ENCODE data around the gene PPP1R12B.
"Not testable (repeated sequence)": the region's sequence is repeated elsewhere in the genome, so short reads cannot be mapped to it uniquely, and the experiment has no call there.

PPP1R12B gene

DNA sequence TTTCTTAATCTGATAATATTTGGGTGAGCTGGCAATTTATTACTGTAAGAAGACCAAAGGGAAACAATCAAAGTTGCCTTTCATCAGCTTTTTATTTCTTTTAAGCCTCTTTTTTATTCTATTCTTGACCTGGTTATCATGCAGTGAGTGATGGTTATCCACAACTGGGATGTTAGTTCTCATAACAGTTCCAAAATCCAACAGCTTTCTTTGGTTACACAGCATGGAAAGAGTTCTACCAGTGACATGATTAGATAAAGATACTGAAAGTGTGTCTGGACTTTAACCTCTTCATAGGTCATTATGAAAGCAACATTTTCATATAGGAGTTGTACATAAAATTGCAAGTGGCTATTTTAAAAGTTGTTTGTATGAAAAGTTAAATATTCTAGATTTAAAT, 198.7 kb downstream of the PPP1R12B start:
- TF ChIP-seq POLR2A (IDR thresholded peaks at IDR 0.05; ENCODE audit: low read depth, low read length) (no peak), POLR2AphosphoS5 (IDR thresholded peaks at IDR 0.05; ENCODE audit: low read depth, low read length) (no peak), TAF1 (IDR thresholded peaks at IDR 0.05; ENCODE audit: borderline replicate concordance, low read depth, low read length) (no peak)
- no peak for FAIRE-seq
- no peak for DNase-seq (ENCODE audit: insufficient read length)

DNA sequence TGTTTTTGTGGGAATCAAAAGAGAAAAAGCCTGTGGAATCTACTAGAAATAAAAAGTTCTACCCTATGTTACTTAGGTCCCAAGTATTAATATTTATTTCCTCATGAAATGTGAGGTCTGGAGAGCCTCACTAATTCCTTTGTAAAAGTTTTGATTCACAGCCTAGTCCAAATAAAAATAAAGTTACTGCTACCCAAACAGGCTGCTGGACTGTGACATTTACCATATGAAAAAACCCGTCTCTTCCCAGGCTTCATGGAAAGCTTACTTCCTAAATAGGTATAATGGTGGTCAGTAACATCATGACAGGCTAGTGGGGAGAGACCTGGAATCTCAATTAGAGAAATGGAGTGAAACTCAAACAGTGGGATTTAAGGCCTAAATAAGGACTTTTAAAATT, 201.6 kb downstream of the PPP1R12B start:
- not testable (repeated sequence) for DNase-seq (ENCODE audit: insufficient read length); FAIRE-seq

GRCh38 chr1:202551683-202552082, 203.2 kb downstream of the PPP1R12B start:
- FAIRE-seq (peak; percentile 67), DNase-seq (ENCODE audit: insufficient read length) (no peak)
- TF ChIP-seq TAF1 (IDR thresholded peaks at IDR 0.05; ENCODE audit: borderline replicate concordance, low read depth, low read length) (no peak), POLR2A (IDR thresholded peaks at IDR 0.05; ENCODE audit: low read depth, low read length) (no peak), POLR2AphosphoS5 (IDR thresholded peaks at IDR 0.05; ENCODE audit: low read depth, low read length) (no peak)

DNA sequence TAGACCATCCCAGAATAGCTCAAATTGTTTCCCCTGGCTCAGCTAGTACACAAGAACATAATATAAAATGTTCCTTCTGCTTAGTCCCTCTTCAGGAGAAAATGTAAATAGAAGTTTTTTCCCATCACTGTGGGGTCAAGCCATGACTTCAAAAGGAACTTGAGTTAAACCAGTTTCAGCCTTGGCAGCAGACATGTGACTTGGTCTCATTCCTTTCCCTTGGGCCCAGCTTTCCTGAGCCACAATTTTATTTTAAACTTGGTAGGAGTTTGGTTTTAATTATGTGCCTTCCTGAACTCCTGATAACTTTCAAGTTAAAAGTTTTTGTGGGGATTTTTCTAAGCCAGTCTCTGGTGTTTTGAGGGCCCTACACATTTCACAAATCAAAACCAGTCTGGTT, 204.1 kb downstream of the PPP1R12B start:
- DNase-seq (ENCODE audit: insufficient read length); FAIRE-seq: not testable (repeated sequence)

DNA sequence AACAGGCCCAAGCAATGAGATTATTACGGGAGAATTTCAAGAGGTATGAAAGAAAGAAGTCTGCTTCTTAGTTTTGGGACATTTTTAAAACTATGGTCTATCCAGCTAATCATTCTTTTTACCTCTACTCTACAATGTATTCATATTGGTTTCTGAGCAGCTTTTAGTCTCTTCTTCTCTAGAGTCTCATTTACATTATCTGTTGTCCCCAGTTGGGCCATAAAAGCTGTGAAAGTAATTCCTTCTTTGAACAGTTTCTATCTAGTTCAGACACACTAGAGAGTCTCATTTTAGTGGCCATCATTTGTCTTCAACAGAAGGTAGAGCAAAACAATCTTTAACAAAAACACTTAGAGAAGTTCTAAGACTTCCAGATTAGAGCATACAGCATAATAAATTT, 204.6 kb downstream of the PPP1R12B start:
- not testable (repeated sequence) for DNase-seq (ENCODE audit: insufficient read length)
- peak; percentile 9 for FAIRE-seq

- DNase-seq (ENCODE audit: insufficient read length) (no peak), FAIRE-seq (peak; percentile 66)
- TF ChIP-seq TAF1 (IDR thresholded peaks at IDR 0.05; ENCODE audit: borderline replicate concordance, low read depth, low read length) (no peak), POLR2AphosphoS5 (IDR thresholded peaks at IDR 0.05; ENCODE audit: low read depth, low read length) (no peak), POLR2A (IDR thresholded peaks at IDR 0.05; ENCODE audit: low read depth, low read length) (no peak)
Measured at GRCh38 chr1:202553560-202554038, 205.1 kb downstream of the PPP1R12B start.

DNA sequence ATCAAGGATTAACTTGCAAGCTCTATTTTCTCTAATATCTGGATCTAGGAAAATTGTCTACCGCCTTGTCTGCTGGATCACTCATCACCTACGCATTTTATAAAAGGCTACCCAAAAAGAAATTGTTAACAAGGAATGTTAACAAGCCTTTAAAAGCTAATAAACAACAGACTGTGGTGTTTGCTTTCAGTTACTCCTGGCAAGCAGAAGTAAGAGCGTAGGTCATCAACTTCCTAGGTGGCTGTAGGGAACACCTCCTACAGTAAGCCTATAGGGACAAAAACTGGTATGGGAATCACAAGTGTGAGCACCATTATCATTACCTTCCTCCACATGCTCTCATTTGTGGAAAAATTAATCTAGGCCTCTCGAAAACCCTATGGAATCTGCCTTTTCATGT, 206.1 kb downstream of the PPP1R12B start:
- FAIRE-seq = peak; percentile 17
- not testable (repeated sequence) for DNase-seq (ENCODE audit: insufficient read length)

GRCh38 chr1:202556037-202556436, 207.5 kb downstream of the PPP1R12B start:
- FAIRE-seq = peak; percentile 33
- DNase-seq (ENCODE audit: insufficient read length) = not testable (repeated sequence)

DNA sequence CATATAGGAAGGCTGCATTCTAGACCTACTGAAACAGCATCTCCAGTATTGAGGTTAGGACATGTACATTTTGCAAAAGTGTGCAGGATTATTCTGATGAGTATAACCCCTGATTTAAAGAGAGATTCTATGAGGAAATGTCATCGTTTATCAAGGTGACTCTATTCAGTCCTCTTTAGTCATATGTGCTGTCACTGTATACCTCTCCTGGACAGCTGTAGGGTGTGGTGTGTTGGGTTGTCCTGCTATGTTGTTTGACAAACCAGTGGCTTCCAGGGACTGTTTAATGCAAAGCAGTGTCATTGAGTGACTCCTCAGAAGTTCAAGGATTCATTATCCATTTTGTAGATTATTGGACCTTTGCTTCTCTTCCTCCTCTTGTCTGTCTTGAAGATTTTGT, 209.2 kb downstream of the PPP1R12B start:
- not testable (repeated sequence) for FAIRE-seq; DNase-seq (ENCODE audit: insufficient read length)

DNA sequence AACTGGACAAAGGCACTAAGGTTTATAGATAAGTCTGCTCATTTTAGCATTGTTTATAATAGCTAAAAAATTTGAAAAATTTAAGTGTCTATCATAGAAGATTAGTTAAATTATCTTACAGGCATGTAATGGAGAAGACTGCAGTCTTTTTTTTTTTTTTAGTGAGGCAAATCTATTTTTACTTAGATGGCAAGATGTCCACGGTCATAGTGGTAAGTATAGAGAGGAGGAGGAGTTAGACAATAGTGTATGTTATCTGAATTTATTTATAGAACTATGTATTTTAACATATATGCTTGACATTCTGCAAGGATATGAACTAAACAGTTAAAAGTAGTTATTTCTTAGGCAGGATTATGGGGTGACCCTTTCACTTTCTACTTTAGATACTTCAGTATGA, 212.7 kb downstream of the PPP1R12B start:
- no peak for DNase-seq (ENCODE audit: insufficient read length)
- TF ChIP-seq TAF1 (IDR thresholded peaks at IDR 0.05; ENCODE audit: borderline replicate concordance, low read depth, low read length) = no peak
- no peak for TF ChIP-seq POLR2AphosphoS5 (IDR thresholded peaks at IDR 0.05; ENCODE audit: low read depth, low read length)
- no peak for TF ChIP-seq POLR2A (IDR thresholded peaks at IDR 0.05; ENCODE audit: low read depth, low read length)
- FAIRE-seq = no peak

DNA sequence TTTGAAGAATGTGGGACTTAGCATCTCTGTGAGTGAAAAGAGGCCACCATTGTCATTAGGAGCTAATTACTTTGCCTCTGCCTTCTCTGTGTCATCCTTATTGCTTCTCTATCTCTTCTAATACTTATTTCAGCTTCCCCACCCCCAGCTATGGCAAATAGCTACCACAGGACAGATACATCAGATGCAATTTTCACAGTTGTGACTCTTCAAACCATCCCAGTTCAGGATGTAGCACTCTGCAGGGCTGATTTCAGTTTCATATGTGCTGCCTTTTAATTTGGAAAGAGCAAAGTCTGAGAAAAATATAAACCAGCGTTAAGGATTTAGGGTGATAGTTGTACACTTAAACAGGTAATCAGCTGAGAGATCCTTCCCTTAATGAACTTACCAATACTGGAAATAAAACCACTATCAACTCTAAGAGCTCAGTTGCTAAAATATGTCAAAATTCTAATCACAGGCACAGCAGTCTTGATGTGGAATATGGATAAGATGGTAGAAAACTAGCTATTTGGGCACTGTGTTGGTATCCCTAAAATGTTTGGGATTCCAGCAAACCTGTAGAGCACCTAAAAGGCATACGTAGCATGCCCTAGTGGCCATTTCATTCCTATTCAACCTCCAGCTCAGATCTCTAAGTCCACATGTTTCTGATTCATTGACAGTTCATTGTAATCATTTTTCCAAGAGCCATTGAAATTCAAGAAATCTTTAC, 213.4 kb downstream of the PPP1R12B start:
- FAIRE-seq = no peak
- no peak for TF ChIP-seq POLR2AphosphoS5 (IDR thresholded peaks at IDR 0.05; ENCODE audit: low read depth, low read length)
- TF ChIP-seq POLR2A (IDR thresholded peaks at IDR 0.05; ENCODE audit: low read depth, low read length) = no peak
- no peak for TF ChIP-seq TAF1 (IDR thresholded peaks at IDR 0.05; ENCODE audit: borderline replicate concordance, low read depth, low read length)
- DNase-seq (ENCODE audit: insufficient read length) = no peak

GRCh38 chr1:202562444-202563060, 214.1 kb downstream of the PPP1R12B start:
- DNase-seq (ENCODE audit: insufficient read length) = no peak
- TF ChIP-seq TAF1 (IDR thresholded peaks at IDR 0.05; ENCODE audit: borderline replicate concordance, low read depth, low read length) = no peak
- no peak for TF ChIP-seq POLR2AphosphoS5 (IDR thresholded peaks at IDR 0.05; ENCODE audit: low read depth, low read length)
- no peak for TF ChIP-seq POLR2A (IDR thresholded peaks at IDR 0.05; ENCODE audit: low read depth, low read length)
- FAIRE-seq = no peak

DNA sequence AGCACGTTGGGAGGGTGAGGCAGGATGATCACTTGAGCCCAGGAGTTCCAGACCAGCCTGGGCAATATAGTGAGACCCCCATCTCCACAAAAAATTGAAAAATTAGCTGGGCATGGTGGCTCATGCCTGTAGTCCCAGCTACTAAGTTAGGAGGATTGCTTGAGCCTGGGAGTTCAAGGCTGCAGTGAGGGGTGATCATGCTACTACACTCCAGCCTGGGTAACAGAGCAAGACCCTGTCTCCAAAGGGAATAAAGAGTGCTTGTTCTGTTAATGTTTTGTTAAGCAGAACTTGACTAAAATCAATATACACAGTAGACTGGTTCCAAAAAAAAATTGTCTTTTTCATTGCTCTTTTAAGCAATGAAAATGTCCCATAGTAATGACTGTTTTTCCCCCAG, 215.3 kb downstream of the PPP1R12B start:
- FAIRE-seq = no peak

More for the DNA sequence above, 215.3 kb downstream of the PPP1R12B start:
- TF ChIP-seq POLR2A (IDR thresholded peaks at IDR 0.05; ENCODE audit: low read depth, low read length) (no peak), POLR2AphosphoS5 (IDR thresholded peaks at IDR 0.05; ENCODE audit: low read depth, low read length) (no peak), TAF1 (IDR thresholded peaks at IDR 0.05; ENCODE audit: borderline replicate concordance, low read depth, low read length) (no peak)
- DNase-seq (ENCODE audit: insufficient read length) = no peak

Data from GM12892 (cell line).